Non-pigmented ciliary epithelial cell (primary cell): ENCODE results near the gene SMTNL2.

Experiments used
- DNase-seq: peaks from one replicate; pipeline ENCODE4 v3.0.0-alpha.2; 2010; ENCODE audit warnings: low read depth

The SMTNL2 gene

GRCh38 chr17:4545217-4545951 lies 38.9 kb upstream of the SMTNL2 start:
- no peak for DNase-seq

GRCh38 chr17:4547118-4547906 lies 37.0 kb upstream of the SMTNL2 start:
- no peak for DNase-seq

- DNase-seq, result no peak
Measured at GRCh38 chr17:4548061-4548461, 36.3 kb upstream of the SMTNL2 start.

- no peak for DNase-seq
Measured at GRCh38 chr17:4548721-4549531, 35.4 kb upstream of the SMTNL2 start.

- DNase-seq, result no peak
Measured at GRCh38 chr17:4549781-4550533, 34.4 kb upstream of the SMTNL2 start.

- DNase-seq, result no peak
Measured at GRCh38 chr17:4550534-4551039, 33.7 kb upstream of the SMTNL2 start.

GRCh38 chr17:4551141-4551540 lies 33.2 kb upstream of the SMTNL2 start:
- no peak for DNase-seq

GRCh38 chr17:4551796-4552525 lies 32.4 kb upstream of the SMTNL2 start:
- DNase-seq, result no peak

GRCh38 chr17:4553669-4554068 lies 30.7 kb upstream of the SMTNL2 start:
- no peak for DNase-seq

GRCh38 chr17:4554441-4554996 lies 29.8 kb upstream of the SMTNL2 start:
- DNase-seq, result no peak

- peak; percentile 61 for DNase-seq
Measured at GRCh38 chr17:4554997-4555799, 29.1 kb upstream of the SMTNL2 start, which contains the start of gene MYBBP1A. Gene MYBBP1A, minus strand, starts transcription at chr17:4555384. Its CDS starts 60 bp downstream, at chr17:4555324.

GRCh38 chr17:4555873-4556759 lies 28.2 kb upstream of the SMTNL2 start:
- DNase-seq, result no peak

- DNase-seq, result no peak
Measured at GRCh38 chr17:4556996-4557395, 27.3 kb upstream of the SMTNL2 start.

- no peak for DNase-seq
Measured at GRCh38 chr17:4557626-4558346, 26.5 kb upstream of the SMTNL2 start.

GRCh38 chr17:4558347-4558971 lies 25.9 kb upstream of the SMTNL2 start:
- no peak for DNase-seq

- DNase-seq, result no peak
Measured at GRCh38 chr17:4559139-4559791, 25.1 kb upstream of the SMTNL2 start.

GRCh38 chr17:4559966-4560365 lies 24.4 kb upstream of the SMTNL2 start:
- no peak for DNase-seq
